Esophagus muscularis mucosa (tissue), 4 donors: ENCODE measurements around the gene BCL2L13. TPM values are rescaled to one million over a fixed set of nuclear protein-coding genes. Genes with fewer than 3 reads are reported as not detected.
"Not testable (repeated sequence)": the region's sequence is repeated elsewhere in the genome, so short reads cannot be mapped to it uniquely, and the experiment has no call there.

Source experiments
- DNase-seq: peaks from one replicate; pipeline ENCODE4 v3.0.0-alpha.2; 2017; ENCODE audit errors: extremely low spot score
- H3K27ac ChIP-seq, 4 donors: fragments of 200-600 bp; sonication (generic); replicated peaks in 1 of 4; 1 replicate in 3 of 4; 2 replicates in 1 of 4; pipeline ENCODE4 v1.5.1; 2016 to 2019; ENCODE audit warnings: mild to moderate bottlenecking in 1 of 4
- H3K27me3 ChIP-seq, 4 donors: fragments of 200-600 bp; sonication (generic); one replicate each; pipeline versions ENCODE4 v1.5.1 to v1.6.0; 2016 to 2019
- H3K36me3 ChIP-seq, 4 donors: fragments of 200-600 bp; sonication (generic); one replicate each; pipeline ENCODE4 v1.5.1; 2016 to 2019
- H3K4me1 ChIP-seq, 4 donors: fragments of 200-600 bp; sonication (generic); one replicate each; pipeline ENCODE4 v1.5.1; 2016 to 2019
- H3K4me3 ChIP-seq, 4 donors: fragments of 200-600 bp; sonication (generic); 1 replicate in 2 of 4; 2 replicates in 2 of 4; pipeline ENCODE4 v1.5.1; 2016 to 2019; ENCODE audit warnings: mild to moderate bottlenecking in 4 of 4, moderate library complexity in 1 of 4
- H3K9me3 ChIP-seq, 4 donors: fragments of 200-600 bp; sonication (generic); 1 replicate in 3 of 4; 2 replicates in 1 of 4; pipeline ENCODE4 v1.5.1; 2016 to 2019
- CTCF ChIP-seq, 3 experiments: fragments of 200-600 bp in 2 of 3; fragments of 450-650 bp in 1 of 3; sonication (generic) in 2 of 3; IDR thresholded peaks; one replicate each; pipeline ENCODE4 v1.5.1; 2017 to 2019; ENCODE audit warnings: antibody characterized with exemption in 3 of 3, mild to moderate bottlenecking in 2 of 3, moderate library complexity in 1 of 3
- EP300 ChIP-seq: sonication (generic); formaldehyde crosslinking; IDR thresholded peaks from one replicate; pipeline ENCODE4 v1.6.1; 2017; ENCODE audit warnings: antibody characterized with exemption
- POLR2A ChIP-seq: fragments of 450-650 bp; IDR thresholded peaks from one replicate; pipeline ENCODE4 v1.6.1; 2017; ENCODE audit warnings: antibody characterized with exemption, moderate library complexity, mild to moderate bottlenecking, low read depth
- POLR2AphosphoS5 ChIP-seq, 2 donors: sonication (generic); formaldehyde crosslinking; IDR thresholded peaks; one replicate each; pipeline ENCODE4 v1.6.1; 2017; ENCODE audit warnings: antibody characterized with exemption in 2 of 2
- WGBS: methylation state at CpG from one replicate; pipeline ENCODE4 v1.1.5; 2018; 5-methylcytosine and 5-hydroxymethylcytosine counted together
- intact Hi-C: fragments of 100-400 bp; cut with DNase I; formaldehyde crosslinking; loops from one replicate; pipeline ENCODE4 v1.15.1; 2023
- total RNA-seq, 4 donors: library from RNA; depleted of rRNA; stranded (reverse); fragments of >200 nt; gene quantifications; one replicate each; pipeline versions ENCODE4 v1.1.0 to v1.2.1, GENCODE V29; 2016

The BCL2L13 gene
- total RNA-seq, 4 donors from 2014 or later: 102 to 199 (median 133) TPM

- H3K36me3 ChIP-seq: peaks cover 5 to 51% (median 26%) of the 10 kb centered on the region in 4 donors
- no peak for TF ChIP-seq EP300
- no peak for TF ChIP-seq POLR2A
- TF ChIP-seq POLR2AphosphoS5 (IDR thresholded peaks at IDR 0.05): no peak
- no peak for TF ChIP-seq CTCF (IDR thresholded peaks at IDR 0.05)
- DNase-seq: no peak
- no peak overlapping the region for H3K4me3 ChIP-seq
- H3K27me3 ChIP-seq: no peaks in the 10 kb centered on the region
- H3K27ac ChIP-seq: no peak overlapping the region
- H3K4me1 ChIP-seq: peaks cover 0 to 9% (median 0%) of the 10 kb centered on the region in 4 donors
- whole genome bisulfite sequencing: 78% methylated on average over 5 of the region's 6 CpGs
- intact Hi-C loops: no loop called here
- H3K9me3 ChIP-seq: no peaks in the 10 kb centered on the region
These were observed 56.2 kb downstream of the BCL2L13 start for GRCh38 chr22:17694752-17695151.

GRCh38 chr22:17695986-17696385, 57.4 kb downstream of the BCL2L13 start:
- Histone ChIP-seq H3K36me3 (peaks cover 5 to 40% (median 20%) of the 10 kb centered on the region in 4 donors), H3K9me3 (no peaks in the 10 kb centered on the region), H3K4me1 (peaks cover 0 to 9% (median 0%) of the 10 kb centered on the region in 4 donors), H3K4me3 (no peak overlapping the region), H3K27me3 (no peaks in the 10 kb centered on the region), H3K27ac (no peak overlapping the region)
- TF ChIP-seq POLR2AphosphoS5 (IDR thresholded peaks at IDR 0.05) (no peak), POLR2A (no peak), CTCF (IDR thresholded peaks at IDR 0.05) (no peak), EP300 (no peak)
- intact Hi-C loops: no loop called here
- DNase-seq: no peak
- WGBS: 94% methylated on average over 5 of the region's 5 CpGs

- H3K4me3 ChIP-seq, H3K27ac ChIP-seq, intact Hi-C loops, DNase-seq, H3K4me1 ChIP-seq, H3K9me3 ChIP-seq, H3K27me3 ChIP-seq: not testable (repeated sequence)
- 91% methylated on average over 10 of the region's 10 CpGs for WGBS
- H3K36me3 ChIP-seq: peaks cover 5 to 44% (median 20%) of the 10 kb centered on the region in 4 donors
These were observed 58.6 kb downstream of the BCL2L13 start for GRCh38 chr22:17697196-17697595.

GRCh38 chr22:17698276-17698675, 59.7 kb downstream of the BCL2L13 start:
- H3K4me3 ChIP-seq, H3K27ac ChIP-seq, DNase-seq, H3K9me3 ChIP-seq, H3K4me1 ChIP-seq, H3K27me3 ChIP-seq, intact Hi-C loops: not testable (repeated sequence)
- WGBS: 93% methylated on average over 3 of the region's 3 CpGs
- peaks cover 5 to 49% (median 23%) of the 10 kb centered on the region in 4 donors for H3K36me3 ChIP-seq

- no peak for TF ChIP-seq CTCF (IDR thresholded peaks at IDR 0.05)
- no peak for TF ChIP-seq POLR2A
- TF ChIP-seq POLR2AphosphoS5 (IDR thresholded peaks at IDR 0.05): no peak
- TF ChIP-seq EP300: no peak
- H3K9me3 ChIP-seq: no peaks in the 10 kb centered on the region
- no peak overlapping the region for H3K27ac ChIP-seq
- peaks cover 5 to 55% (median 24%) of the 10 kb centered on the region in 4 donors for H3K36me3 ChIP-seq
- DNase-seq: no peak
- intact Hi-C loops: no loop called here
- peaks cover 0 to 4% (median 0%) of the 10 kb centered on the region in 4 donors for H3K4me1 ChIP-seq
- H3K4me3 ChIP-seq: no peak overlapping the region
- no peaks in the 10 kb centered on the region for H3K27me3 ChIP-seq
These were observed 60.4 kb downstream of the BCL2L13 start for GRCh38 chr22:17698948-17699347.

- TF ChIP-seq POLR2A (no peak), POLR2AphosphoS5 (IDR thresholded peaks at IDR 0.05) (no peak), EP300 (no peak), CTCF (IDR thresholded peaks at IDR 0.05) (no peak)
- H3K27ac ChIP-seq: no peak overlapping the region
- peaks cover 5 to 55% (median 26%) of the 10 kb centered on the region in 4 donors for H3K36me3 ChIP-seq
- H3K27me3 ChIP-seq: no peaks in the 10 kb centered on the region
- no peaks in the 10 kb centered on the region for H3K9me3 ChIP-seq
- 92% methylated on average over 7 of the region's 7 CpGs for WGBS
- DNase-seq: no peak
- intact Hi-C loops: no loop called here
- H3K4me1 ChIP-seq: no peaks in the 10 kb centered on the region
- no peak overlapping the region for H3K4me3 ChIP-seq
These were observed 61.3 kb downstream of the BCL2L13 start for GRCh38 chr22:17699696-17700340.
